C1 segment of cervical spinal cord (tissue), 14 donors: ENCODE data around the gene EDEM2.
"Not testable (repeated sequence)": the region's sequence is repeated elsewhere in the genome, so short reads cannot be mapped to it uniquely, and the experiment has no call there.

Experiments
- DNase-seq, 14 donors: peaks; one replicate each; lab custom pipeline; 2025; lab: John Stamatoyannopoulos, UW

The EDEM2 gene, protein sequence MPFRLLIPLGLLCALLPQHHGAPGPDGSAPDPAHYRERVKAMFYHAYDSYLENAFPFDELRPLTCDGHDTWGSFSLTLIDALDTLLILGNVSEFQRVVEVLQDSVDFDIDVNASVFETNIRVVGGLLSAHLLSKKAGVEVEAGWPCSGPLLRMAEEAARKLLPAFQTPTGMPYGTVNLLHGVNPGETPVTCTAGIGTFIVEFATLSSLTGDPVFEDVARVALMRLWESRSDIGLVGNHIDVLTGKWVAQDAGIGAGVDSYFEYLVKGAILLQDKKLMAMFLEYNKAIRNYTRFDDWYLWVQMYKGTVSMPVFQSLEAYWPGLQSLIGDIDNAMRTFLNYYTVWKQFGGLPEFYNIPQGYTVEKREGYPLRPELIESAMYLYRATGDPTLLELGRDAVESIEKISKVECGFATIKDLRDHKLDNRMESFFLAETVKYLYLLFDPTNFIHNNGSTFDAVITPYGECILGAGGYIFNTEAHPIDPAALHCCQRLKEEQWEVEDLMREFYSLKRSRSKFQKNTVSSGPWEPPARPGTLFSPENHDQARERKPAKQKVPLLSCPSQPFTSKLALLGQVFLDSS

GRCh38 chr20:35146920-35147574, at the start of gene EDEM2:
EDEM2 (minus strand) TSS chr20:35147336; CDS start chr20:35147258, 78 bp downstream.
- DNase-seq = peak; percentile 19 to 95 (median 88)

GRCh38 chr20:35196313-35196712, 49.2 kb upstream of the EDEM2 start:
- no peak for DNase-seq

DNA sequence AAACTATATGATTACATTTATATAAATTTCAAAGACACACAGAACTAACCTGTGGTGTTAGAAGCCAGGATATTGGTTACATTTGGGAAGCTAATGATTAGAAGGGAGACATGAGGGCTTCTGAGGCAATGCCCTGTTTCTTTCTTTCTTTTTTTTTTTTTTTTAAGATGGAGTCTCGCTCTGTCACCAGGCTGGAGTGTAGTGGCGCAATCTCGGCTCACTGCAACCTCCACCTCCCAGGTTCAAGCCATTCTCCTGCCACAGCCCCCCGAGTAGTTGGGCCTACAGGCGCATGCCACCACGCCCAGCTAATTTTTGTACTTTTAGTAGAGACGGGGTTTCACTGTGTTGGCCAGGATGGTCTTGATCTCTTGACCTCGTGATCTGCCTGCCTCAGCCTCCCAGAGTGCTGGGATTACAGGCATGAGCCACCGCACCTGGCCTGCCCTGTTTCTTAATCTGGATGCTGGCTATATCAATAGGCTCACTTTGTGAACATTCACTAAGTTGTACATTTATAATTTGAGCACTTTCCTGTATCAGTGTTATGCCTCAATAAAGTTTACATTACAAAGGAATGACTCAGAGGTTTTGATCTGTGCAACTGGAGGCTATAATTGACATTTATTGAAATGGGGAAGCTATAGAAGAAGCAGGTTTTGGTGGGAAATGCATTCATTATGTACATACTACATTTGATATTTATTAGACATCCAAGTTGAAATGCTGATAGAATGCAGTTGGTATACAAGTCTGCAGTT, 46.1 kb upstream of the EDEM2 start:
- not testable (repeated sequence) for DNase-seq

DNA sequence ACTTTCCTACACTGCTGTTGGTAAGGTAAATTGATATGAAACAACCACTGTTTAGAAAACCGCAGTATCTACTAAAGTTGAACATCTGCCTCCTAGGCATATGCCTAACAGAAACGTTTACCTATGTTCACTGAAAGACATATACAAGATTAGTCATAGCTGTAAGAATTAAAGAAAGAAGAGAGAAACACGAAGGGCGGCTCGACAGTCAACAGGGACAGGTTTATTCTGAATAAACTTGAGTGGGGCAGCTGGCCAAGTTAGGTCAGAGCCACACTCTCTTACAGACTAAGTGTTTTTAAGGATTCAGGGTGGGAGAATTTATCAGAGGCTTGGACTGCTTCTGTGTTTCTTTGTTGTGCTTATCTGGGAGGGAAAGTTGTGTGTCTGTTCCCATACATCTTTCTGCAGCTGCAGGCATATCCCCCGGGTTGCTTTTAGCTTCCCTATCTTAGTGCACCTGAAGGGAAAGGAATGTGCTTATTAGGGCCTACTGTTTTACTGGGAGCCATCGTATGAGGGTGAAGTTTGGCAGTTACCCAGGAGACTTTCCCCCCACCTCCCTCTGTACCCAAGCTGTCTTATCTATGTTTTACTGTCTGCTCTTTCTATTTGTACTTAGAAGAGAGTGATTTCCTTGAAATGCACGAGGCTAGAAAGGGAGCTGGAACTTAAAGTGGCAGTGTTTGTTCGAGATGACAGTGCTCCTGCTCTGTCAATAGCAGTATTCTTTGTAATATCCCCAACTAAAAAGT, 45.2 kb upstream of the EDEM2 start:
- DNase-seq = no peak

GRCh38 chr20:35191419-35192117, 44.4 kb upstream of the EDEM2 start:
- DNase-seq = no peak

GRCh38 chr20:35190556-35190955, 43.4 kb upstream of the EDEM2 start:
- no peak for DNase-seq

DNA sequence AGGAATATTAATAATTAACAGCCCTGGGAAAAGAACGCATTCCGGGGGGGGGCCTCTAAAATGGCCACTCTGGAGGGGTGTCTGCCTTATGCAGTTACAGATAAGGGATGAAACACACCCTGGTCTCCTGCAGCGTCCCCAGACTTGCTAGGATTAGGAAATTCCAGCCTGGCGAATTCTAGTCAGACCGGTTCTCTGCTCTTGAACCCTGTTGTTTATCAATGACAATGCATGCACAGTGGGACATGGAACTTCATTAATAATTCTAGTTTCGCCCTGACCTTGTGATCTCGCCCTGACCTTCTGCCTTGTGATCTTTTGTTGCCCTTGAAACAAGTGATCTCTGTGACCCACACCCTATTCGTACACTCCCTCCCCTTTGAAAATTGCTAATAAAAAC, 42.1 kb upstream of the EDEM2 start:
- DNase-seq = not testable (repeated sequence)

- DNase-seq = no peak
These were observed 40.6 kb upstream of the EDEM2 start for GRCh38 chr20:35187584-35188190.

GRCh38 chr20:35186691-35187289, 39.7 kb upstream of the EDEM2 start:
- DNase-seq = not testable (repeated sequence)

- DNase-seq = no peak
These were observed 34.6 kb upstream of the EDEM2 start for GRCh38 chr20:35181731-35182130.

DNA sequence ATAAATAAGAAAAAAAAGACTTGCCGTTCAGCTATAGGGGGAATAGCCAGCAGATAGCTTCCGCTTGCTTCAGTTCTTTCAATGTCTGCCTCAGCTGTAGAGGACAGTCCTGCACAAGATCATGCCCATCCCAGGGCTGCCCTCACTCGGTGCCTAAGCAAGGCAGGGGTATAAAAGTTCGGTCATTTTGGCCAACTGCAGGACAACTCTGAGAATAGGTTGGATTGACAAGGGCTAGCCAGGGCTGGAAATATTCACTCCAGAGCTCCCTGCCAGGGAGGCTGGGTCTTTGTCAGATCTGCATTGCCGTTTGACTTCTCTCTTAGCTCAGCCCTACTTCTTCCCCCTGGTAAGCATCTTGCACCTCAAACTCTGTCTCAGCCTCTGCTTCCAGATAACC, 33.1 kb upstream of the EDEM2 start:
- DNase-seq = no peak

DNA sequence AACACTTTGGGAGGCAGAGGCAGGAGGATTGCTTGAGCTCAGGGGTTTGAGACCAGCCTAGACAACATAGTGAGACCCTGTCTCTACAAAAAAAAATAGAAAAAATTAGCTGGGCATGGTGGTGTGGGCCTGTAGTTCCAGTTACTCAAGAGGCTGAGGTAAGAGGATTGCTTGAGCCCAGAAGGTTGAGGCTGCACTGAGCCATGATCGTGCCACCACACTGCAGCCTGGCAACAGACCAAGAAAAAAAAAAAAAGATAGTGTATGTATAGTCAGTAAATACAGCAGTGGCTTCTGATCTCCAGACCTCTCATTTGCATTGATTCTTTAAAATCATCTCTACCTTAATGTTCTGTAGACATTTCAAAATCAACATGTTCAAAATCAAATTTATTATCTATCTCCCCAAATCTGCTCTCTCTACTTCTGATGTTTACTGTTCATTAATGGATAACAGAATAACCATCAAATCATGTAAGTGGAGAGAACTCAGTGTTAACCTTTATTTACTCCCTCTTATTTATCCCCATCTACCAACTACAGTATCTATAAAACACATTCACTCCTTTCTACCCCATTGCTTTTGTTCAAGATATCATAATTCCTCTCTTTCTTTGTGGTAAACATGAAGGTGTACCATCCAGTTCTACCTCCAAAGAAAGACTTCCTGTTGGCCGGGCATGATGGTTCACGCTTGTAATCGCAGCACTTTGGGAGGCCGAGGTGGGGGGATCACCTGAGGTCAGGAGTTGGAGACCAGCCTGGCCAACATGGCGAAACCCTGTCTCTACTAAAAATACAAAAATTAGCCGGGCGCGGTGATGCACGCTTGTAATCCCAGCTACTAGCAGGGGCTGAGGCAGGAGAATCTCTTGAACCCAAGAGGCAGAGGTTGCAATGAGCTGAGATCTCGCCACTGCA, 32.4 kb upstream of the EDEM2 start:
- DNase-seq = no peak

DNA sequence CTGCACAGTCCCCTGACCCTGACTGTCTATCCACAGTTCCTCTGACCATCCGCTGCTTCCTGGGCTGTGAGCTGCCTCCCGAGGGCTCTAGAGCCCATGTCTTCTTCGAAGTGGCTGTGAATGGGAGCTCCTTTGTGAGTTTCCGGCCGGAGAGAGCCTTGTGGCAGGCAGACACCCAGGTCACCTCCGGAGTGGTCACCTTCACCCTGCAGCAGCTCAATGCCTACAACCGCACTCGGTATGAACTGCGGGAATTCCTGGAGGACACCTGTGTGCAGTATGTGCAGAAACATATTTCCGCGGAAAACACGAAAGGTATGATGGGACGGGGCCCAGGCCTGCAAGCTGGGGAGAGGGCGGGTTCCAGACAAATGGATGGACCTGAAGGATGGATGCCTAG, 29.0 kb upstream of the EDEM2 start:
- no peak for DNase-seq

DNA sequence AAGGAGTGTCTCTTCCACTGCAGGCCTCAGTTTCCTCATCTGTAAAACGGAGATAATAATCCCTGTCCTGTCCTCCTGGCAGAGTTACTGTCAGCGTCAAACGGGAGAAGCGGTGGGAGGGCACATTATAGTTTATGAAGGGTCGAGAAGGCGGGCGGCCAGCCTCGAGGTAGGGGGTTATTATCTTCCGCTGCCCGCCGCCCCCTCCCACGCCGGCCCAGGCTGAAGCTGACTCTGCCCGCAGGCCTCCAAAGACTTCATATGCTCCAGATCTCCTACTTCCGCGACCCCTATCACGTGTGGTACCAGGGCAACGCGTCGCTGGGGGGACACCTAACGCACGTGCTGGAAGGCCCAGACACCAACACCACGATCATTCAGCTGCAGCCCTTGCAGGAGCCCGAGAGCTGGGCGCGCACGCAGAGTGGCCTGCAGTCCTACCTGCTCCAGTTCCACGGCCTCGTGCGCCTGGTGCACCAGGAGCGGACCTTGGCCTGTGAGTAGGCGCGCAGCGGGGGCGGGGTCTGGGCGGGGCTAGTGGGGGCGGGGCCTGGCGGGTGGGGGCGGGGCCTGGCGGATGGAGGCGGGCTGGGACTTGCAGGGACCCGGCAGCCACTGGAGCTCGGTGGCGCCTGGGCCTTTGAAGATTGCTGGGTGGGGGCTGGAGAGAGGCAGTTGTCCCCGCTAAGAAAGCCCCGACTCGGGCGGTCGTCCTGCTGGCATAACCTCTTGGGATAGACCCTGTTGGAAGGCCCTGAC, 27.5 kb upstream of the EDEM2 start:
- DNase-seq = peak in 1 of 14 donors; percentile 4

DNA sequence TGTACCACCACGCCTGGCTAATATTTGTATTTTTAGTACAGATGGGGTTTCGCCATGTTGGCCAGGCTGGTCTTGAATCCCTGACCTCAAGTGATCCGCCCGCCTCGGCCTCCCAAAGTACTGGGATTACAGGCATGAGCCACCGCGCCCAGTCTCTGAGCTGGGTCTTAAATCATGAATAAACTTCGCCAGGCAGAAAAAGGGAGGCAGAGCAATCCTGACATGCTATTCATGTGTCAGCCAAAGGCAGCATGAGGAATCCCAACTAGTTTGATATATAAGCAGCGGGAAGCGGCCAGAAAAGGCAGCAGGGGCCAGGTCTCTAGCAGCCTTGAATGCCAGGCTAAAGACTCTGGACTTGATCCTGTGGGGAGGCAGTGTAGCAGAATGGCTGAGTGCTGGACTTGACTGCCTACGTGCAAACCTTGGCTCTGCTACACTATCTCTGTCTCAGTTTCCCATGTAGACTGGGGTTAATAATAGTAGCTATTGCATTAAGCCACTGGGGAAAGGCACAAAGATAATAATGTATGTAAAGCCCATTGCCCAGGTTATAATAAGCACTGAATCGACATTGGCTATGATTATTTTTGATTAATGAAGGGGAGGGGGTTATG, 26.5 kb upstream of the EDEM2 start:
- no peak for DNase-seq

GRCh38 chr20:35172434-35172806, 25.3 kb upstream of the EDEM2 start:
- DNase-seq = no peak

DNA sequence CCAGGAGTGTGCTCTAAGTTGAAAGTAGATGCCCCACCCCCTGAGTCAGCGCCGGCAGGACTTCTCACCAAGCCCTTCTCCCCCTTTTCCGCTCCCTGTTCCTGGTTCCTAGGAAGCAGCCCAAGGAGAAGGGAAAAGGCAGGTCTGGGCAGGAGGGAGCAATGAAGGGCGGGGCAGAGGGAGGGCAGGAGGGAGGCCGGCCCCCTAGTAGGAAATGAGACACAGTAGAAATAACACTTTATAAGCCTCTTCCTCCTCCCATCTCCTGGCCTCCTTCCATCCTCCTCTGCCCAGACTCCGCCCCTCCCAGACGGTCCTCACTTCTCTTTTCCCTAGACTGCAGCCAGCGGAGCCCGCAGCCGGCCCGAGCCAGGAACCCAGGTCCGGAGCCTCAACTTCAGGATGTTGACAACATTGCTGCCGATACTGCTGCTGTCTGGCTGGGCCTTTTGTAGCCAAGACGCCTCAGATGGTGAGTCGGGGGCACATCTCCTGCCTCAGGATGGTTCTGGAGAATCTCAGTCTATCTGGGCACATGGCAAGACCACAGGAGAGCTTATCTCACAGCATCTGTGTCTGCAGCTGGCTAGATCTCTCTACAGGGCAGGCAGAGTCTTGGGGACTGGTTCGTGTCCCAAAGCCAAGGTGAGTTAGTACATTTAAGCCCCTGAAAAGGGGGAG, 24.8 kb upstream of the EDEM2 start, which contains the start of gene PROCR:
TSS of gene PROCR (plus strand) at position 320 of the 681 bp plus-strand sequence. CDS start at position 403, 83 bp downstream.
- peak in 11 of 14 donors; percentile 5 to 60 (median 33) for DNase-seq
